Sigmoid colon (tissue), 7 donors: ENCODE measurements around the gene TCOF1. TPM values are rescaled to one million over a fixed set of nuclear protein-coding genes. Genes with fewer than 3 reads are reported as not detected.

Source experiments
- DNase-seq: peaks from one replicate; pipeline ENCODE4 v3.0.0-alpha.2; 2019
- H3K27ac ChIP-seq, 4 donors: fragments of 200-600 bp; sonication (generic); one replicate each; pipeline ENCODE4 v1.5.1; 2016 to 2019; ENCODE audit warnings: mild to moderate bottlenecking in 1 of 4
- H3K27me3 ChIP-seq, 3 donors: fragments of 200-600 bp; sonication (generic); one replicate each; pipeline ENCODE4 v1.5.1; 2019; ENCODE audit warnings: mild to moderate bottlenecking in 1 of 3
- H3K36me3 ChIP-seq, 4 donors: fragments of 200-600 bp; sonication (generic); one replicate each; pipeline ENCODE4 v1.5.1; 2016 to 2019
- H3K4me1 ChIP-seq, 4 donors: fragments of 200-600 bp; sonication (generic); one replicate each; pipeline ENCODE4 v1.5.1; 2017 to 2019
- H3K4me3 ChIP-seq, 4 donors: fragments of 200-600 bp; sonication (generic); one replicate each; pipeline ENCODE4 v1.5.1; 2017 to 2019; ENCODE audit warnings: mild to moderate bottlenecking in 2 of 4, moderate library complexity in 1 of 4
- H3K9me3 ChIP-seq, 4 donors: fragments of 200-600 bp in 3 of 4; sonication (generic) in 3 of 4; one replicate each; pipeline versions ENCODE4 v1.5.1 to v1.6.1; 2013 to 2019
- CTCF ChIP-seq, 4 experiments: fragments of 450-650 bp in 3 of 4; fragments of 200-600 bp in 1 of 4; IDR thresholded peaks; one replicate each; pipeline ENCODE4 v1.5.1; 2016 to 2019; ENCODE audit warnings: antibody characterized with exemption in 4 of 4, mild to moderate bottlenecking in 3 of 4, moderate library complexity in 2 of 4
- EP300 ChIP-seq, 4 donors: sonication (generic); formaldehyde crosslinking; IDR thresholded peaks; one replicate each; pipeline ENCODE4 v1.6.1; 2017; ENCODE audit warnings: antibody characterized with exemption in 4 of 4
- POLR2A ChIP-seq, 2 donors: fragments of 450-650 bp; IDR thresholded peaks; one replicate each; pipeline ENCODE4 v1.6.1; 2016; ENCODE audit warnings: antibody characterized with exemption in 2 of 2, mild to moderate bottlenecking in 2 of 2, moderate library complexity in 2 of 2
- POLR2AphosphoS5 ChIP-seq, 4 donors: sonication (generic); formaldehyde crosslinking; IDR thresholded peaks; one replicate each; pipeline ENCODE4 v1.6.1; 2017; ENCODE audit warnings: antibody characterized with exemption in 4 of 4
- WGBS, 2 donors: extraction: QIAGEN DNeasy Blood & Tissue Kit; methylation state at CpG; one replicate each; pipeline ENCODE4 v1.1.7; 2013; 5-methylcytosine and 5-hydroxymethylcytosine counted together
- intact Hi-C: fragments of 100-400 bp; cut with DNase I; formaldehyde crosslinking; loops from one replicate; pipeline ENCODE4 v1.15.1; 2023
- polyA plus RNA-seq, 3 donors: library from polyadenylated mRNA; stranded (reverse); fragments of 200-250 nt; gene quantifications; one replicate each; pipeline ENCODE4 v1.2.3, GENCODE V29; 2013
- total RNA-seq, 4 donors: library from RNA; depleted of rRNA; stranded (reverse); fragments of >200 nt; gene quantifications; one replicate each; pipeline ENCODE4 v1.1.0, GENCODE V29; 2016
- donor health status: healthy with polysubstance abuse.
- donor health status: Bipolar disorder and iron deficiency.
- donor health status: healthy.

TCOF1 gene
- total and polyA plus RNA-seq, 7 donors = 5.4 to 28.1 (median 20.0) TPM

GRCh38 chr5:150333400-150333799 lies 24.1 kb upstream of the TCOF1 start:
- Histone ChIP-seq H3K9me3 (no peaks in the 10 kb centered on the region), H3K27ac (no peak overlapping the region), H3K4me1 (peaks cover 0 to 7% (median 0%) of the 10 kb centered on the region in 4 donors), H3K27me3 (no peaks in the 10 kb centered on the region), H3K4me3 (no peak overlapping the region), H3K36me3 (no peaks in the 10 kb centered on the region)
- intact Hi-C loops = no loop called here
- no peak for TF ChIP-seq POLR2A (IDR thresholded peaks at IDR 0.05)
- TF ChIP-seq POLR2AphosphoS5 (IDR thresholded peaks at IDR 0.05) = no peak
- TF ChIP-seq CTCF (IDR thresholded peaks at IDR 0.05) = no peak
- TF ChIP-seq EP300 (IDR thresholded peaks at IDR 0.05) = no peak
- whole genome bisulfite sequencing, 2 donors = 84% methylated on average over 5 of the region's 5 CpGs
- DNase-seq = no peak

- no peak for DNase-seq
- intact Hi-C loops = no loop called here
- Histone ChIP-seq H3K36me3 (no peaks in the 10 kb centered on the region), H3K27ac (no peak overlapping the region), H3K27me3 (no peaks in the 10 kb centered on the region), H3K9me3 (no peaks in the 10 kb centered on the region), H3K4me1 (peaks cover 0 to 7% (median 0%) of the 10 kb centered on the region in 4 donors), H3K4me3 (no peak overlapping the region)
- 76 to 80% methylated on average over 4 of the region's 4 CpGs for WGBS, 2 donors
- no peak for TF ChIP-seq POLR2AphosphoS5 (IDR thresholded peaks at IDR 0.05)
- TF ChIP-seq POLR2A (IDR thresholded peaks at IDR 0.05) = no peak
- no peak for TF ChIP-seq CTCF (IDR thresholded peaks at IDR 0.05)
- no peak for TF ChIP-seq EP300 (IDR thresholded peaks at IDR 0.05)
Measured at GRCh38 chr5:150335778-150336177, 21.7 kb upstream of the TCOF1 start.

- Histone ChIP-seq H3K27me3 (no peaks in the 10 kb centered on the region), H3K36me3 (no peaks in the 10 kb centered on the region), H3K9me3 (no peaks in the 10 kb centered on the region), H3K4me1 (peaks cover 0 to 7% (median 0%) of the 10 kb centered on the region in 4 donors), H3K27ac (no peak overlapping the region), H3K4me3 (no peak overlapping the region)
- DNase-seq = no peak
- TF ChIP-seq EP300 (IDR thresholded peaks at IDR 0.05) (no peak), CTCF (IDR thresholded peaks at IDR 0.05) (no peak)
- 94% methylated on average over 11 of the region's 11 CpGs for WGBS, 2 donors
- intact Hi-C loops = no loop called here
Measured at GRCh38 chr5:150338546-150338945, 19.0 kb upstream of the TCOF1 start.

GRCh38 chr5:150339165-150339564 lies 18.3 kb upstream of the TCOF1 start:
- Histone ChIP-seq H3K27ac (no peak overlapping the region), H3K4me1 (peaks cover 0 to 7% (median 0%) of the 10 kb centered on the region in 4 donors), H3K9me3 (no peaks in the 10 kb centered on the region), H3K36me3 (no peaks in the 10 kb centered on the region), H3K27me3 (no peaks in the 10 kb centered on the region), H3K4me3 (no peak overlapping the region)
- intact Hi-C loops = no loop called here
- TF ChIP-seq CTCF (IDR thresholded peaks at IDR 0.05) (no peak), EP300 (IDR thresholded peaks at IDR 0.05) (no peak), POLR2AphosphoS5 (IDR thresholded peaks at IDR 0.05) (no peak), POLR2A (IDR thresholded peaks at IDR 0.05) (no peak)
- 39% methylated on average over 5 of the region's 5 CpGs for WGBS, 2 donors
- no peak for DNase-seq

GRCh38 chr5:150339841-150340240 lies 17.7 kb upstream of the TCOF1 start:
- WGBS, 2 donors = 95% methylated on average over 4 of the region's 4 CpGs
- Histone ChIP-seq H3K27me3 (no peaks in the 10 kb centered on the region), H3K36me3 (no peaks in the 10 kb centered on the region), H3K9me3 (no peaks in the 10 kb centered on the region), H3K4me3 (no peak overlapping the region), H3K4me1 (peaks cover 0 to 7% (median 0%) of the 10 kb centered on the region in 4 donors), H3K27ac (no peak overlapping the region)
- no peak for TF ChIP-seq POLR2A (IDR thresholded peaks at IDR 0.05)
- intact Hi-C loops = no loop called here
- DNase-seq = no peak
